DOHH2 (cell line): ENCODE measurements around the gene SELENOF.

Experiments
- EZH2phosphoT487 ChIP-seq: fragments of 200-600 bp; sonication (generic); IDR thresholded peaks from 2 replicates; pipeline ENCODE4 v1.6.1; 2017; ENCODE audit warnings: borderline replicate concordance, mild to moderate bottlenecking, antibody characterized with exemption, low read length, moderate library complexity, mixed read lengths
- TF ChIP-seq, protein P1 (sequence below): fragments of 200-600 bp; sonication (generic); IDR thresholded peaks from one replicate; pipeline ENCODE4 v1.5.1; 2014; ENCODE audit warnings: antibody characterized with exemption, mild to moderate bottlenecking, low read depth, low read length; ENCODE audit not compliant: poor library complexity, severe bottlenecking

DNA sequence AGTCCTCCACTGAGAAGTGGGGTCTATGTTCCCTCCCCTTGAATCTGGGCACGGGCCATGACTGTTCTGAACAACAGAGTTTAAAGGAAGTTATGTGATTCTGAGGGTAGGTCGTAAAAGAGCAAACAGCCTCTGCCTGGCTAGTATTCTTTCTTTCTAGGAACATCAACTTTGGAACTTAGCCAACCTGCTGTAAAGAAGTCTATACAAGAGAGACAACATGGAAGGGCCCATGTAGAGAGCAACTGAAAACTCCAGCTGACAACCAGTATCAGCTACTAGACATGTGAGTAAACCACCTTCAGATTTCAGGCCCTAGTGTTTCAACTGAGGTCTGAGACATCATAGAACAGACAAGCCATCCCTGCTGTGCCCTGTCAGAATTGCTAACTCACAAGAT, 7.5 kb downstream of the SELENOF start:
- TF ChIP-seq, protein P1, sequence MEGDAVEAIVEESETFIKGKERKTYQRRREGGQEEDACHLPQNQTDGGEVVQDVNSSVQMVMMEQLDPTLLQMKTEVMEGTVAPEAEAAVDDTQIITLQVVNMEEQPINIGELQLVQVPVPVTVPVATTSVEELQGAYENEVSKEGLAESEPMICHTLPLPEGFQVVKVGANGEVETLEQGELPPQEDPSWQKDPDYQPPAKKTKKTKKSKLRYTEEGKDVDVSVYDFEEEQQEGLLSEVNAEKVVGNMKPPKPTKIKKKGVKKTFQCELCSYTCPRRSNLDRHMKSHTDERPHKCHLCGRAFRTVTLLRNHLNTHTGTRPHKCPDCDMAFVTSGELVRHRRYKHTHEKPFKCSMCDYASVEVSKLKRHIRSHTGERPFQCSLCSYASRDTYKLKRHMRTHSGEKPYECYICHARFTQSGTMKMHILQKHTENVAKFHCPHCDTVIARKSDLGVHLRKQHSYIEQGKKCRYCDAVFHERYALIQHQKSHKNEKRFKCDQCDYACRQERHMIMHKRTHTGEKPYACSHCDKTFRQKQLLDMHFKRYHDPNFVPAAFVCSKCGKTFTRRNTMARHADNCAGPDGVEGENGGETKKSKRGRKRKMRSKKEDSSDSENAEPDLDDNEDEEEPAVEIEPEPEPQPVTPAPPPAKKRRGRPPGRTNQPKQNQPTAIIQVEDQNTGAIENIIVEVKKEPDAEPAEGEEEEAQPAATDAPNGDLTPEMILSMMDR = no peak
- TF ChIP-seq EZH2phosphoT487 = no peak
